ENCODE results near the gene RAB35.

DNA sequence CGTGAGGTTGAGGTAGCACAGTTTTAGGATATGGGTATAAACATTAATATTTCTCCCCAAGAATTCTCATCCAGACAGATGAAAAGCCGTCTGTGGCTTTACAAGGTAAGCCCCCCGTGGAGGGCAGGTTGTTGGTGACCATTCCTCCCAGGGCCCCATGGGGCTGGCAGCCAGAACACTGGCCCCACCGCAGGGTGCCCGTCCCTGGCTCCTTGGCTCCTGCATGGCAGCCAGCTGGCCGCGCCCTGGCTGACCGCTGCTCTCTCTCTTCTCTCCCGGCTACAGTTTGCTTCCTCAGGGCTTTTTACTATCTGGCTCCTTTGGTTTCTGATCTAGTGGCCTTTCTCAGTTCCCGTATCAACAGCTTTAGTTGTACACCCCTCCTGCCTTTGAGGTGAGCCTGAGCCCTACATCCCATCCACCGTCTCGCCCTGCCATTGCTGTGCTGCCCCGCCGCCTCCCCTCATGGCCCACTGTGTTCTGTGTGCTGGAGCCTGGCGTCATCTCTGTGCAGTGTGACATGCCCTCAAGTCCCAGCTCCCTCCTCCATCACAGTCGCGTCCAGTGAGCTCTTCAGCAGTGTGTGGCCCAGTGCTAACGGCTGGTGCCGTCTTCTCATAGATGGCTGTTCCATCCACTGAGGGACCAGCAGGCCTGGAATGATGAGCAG, 25.8 kb downstream of the RAB35 start:
- TF ChIP-seq, protein P1, sequence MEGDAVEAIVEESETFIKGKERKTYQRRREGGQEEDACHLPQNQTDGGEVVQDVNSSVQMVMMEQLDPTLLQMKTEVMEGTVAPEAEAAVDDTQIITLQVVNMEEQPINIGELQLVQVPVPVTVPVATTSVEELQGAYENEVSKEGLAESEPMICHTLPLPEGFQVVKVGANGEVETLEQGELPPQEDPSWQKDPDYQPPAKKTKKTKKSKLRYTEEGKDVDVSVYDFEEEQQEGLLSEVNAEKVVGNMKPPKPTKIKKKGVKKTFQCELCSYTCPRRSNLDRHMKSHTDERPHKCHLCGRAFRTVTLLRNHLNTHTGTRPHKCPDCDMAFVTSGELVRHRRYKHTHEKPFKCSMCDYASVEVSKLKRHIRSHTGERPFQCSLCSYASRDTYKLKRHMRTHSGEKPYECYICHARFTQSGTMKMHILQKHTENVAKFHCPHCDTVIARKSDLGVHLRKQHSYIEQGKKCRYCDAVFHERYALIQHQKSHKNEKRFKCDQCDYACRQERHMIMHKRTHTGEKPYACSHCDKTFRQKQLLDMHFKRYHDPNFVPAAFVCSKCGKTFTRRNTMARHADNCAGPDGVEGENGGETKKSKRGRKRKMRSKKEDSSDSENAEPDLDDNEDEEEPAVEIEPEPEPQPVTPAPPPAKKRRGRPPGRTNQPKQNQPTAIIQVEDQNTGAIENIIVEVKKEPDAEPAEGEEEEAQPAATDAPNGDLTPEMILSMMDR (IDR thresholded peaks at IDR 0.05), result no peak
- TF ChIP-seq EP300 (IDR thresholded peaks at IDR 0.05), result no peak

Data from ovary (tissue), 3 donors.